ENCODE results near the gene BCOR.

The BCOR gene

GRCh38 chrX:40097504-40098263, at the start of gene BCOR:
TSS of gene BCOR (minus strand) at chrX:40097958. CDS start at chrX:40077929, 20,029 bp downstream.
- H3K36me3 ChIP-seq (ENCODE audit: low read length): no peaks in the 10 kb centered on the region
- no peaks in the 10 kb centered on the region for H3K9me2 ChIP-seq (replicated peaks; ENCODE audit: insufficient read depth, low read length)
- no peaks in the 10 kb centered on the region for H3K27me3 ChIP-seq (ENCODE audit: low read length)
- no peaks in the 10 kb centered on the region for H3K9me3 ChIP-seq (ENCODE audit: insufficient read depth, low read length)
- no peak within 1 kb of the TSS for H2AFZ ChIP-seq (ENCODE audit: low read depth, low read length, severe bottlenecking)
- H3K4me2 ChIP-seq (ENCODE audit: low read depth, low read length, poor library complexity, severe bottlenecking): peak within 1 kb of the TSS; percentile 86
- H3K9ac ChIP-seq (ENCODE audit: low read length): peak within 1 kb of the TSS; percentile 72
- peaks cover 33% of the 10 kb centered on the region for H3K79me2 ChIP-seq (ENCODE audit: insufficient read depth, low read length)
- no peak for TF ChIP-seq EZH2phosphoT487 (conservative IDR thresholded peaks at IDR 0.05; ENCODE audit: low read length)
- TF ChIP-seq, protein P1, sequence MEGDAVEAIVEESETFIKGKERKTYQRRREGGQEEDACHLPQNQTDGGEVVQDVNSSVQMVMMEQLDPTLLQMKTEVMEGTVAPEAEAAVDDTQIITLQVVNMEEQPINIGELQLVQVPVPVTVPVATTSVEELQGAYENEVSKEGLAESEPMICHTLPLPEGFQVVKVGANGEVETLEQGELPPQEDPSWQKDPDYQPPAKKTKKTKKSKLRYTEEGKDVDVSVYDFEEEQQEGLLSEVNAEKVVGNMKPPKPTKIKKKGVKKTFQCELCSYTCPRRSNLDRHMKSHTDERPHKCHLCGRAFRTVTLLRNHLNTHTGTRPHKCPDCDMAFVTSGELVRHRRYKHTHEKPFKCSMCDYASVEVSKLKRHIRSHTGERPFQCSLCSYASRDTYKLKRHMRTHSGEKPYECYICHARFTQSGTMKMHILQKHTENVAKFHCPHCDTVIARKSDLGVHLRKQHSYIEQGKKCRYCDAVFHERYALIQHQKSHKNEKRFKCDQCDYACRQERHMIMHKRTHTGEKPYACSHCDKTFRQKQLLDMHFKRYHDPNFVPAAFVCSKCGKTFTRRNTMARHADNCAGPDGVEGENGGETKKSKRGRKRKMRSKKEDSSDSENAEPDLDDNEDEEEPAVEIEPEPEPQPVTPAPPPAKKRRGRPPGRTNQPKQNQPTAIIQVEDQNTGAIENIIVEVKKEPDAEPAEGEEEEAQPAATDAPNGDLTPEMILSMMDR (IDR thresholded peaks at IDR 0.05; ENCODE audit: insufficient read depth, low read length, poor library complexity, severe bottlenecking): no peak
- peak within 1 kb of the TSS; percentile 73 for H3K4me3 ChIP-seq (ENCODE audit: insufficient read depth, low read length, poor library complexity, severe bottlenecking)
- peaks cover 24% of the 10 kb centered on the region for H3F3A ChIP-seq (ENCODE audit: insufficient read depth)
- peaks cover 16% of the 10 kb centered on the region; the same call in 1 of the 2 replicates for H4K20me1 ChIP-seq (ENCODE audit: low read depth, low read length)
- peak within 1 kb of the TSS; percentile 100 for H3K27ac ChIP-seq (ENCODE audit: low read depth, low read length)

DNA sequence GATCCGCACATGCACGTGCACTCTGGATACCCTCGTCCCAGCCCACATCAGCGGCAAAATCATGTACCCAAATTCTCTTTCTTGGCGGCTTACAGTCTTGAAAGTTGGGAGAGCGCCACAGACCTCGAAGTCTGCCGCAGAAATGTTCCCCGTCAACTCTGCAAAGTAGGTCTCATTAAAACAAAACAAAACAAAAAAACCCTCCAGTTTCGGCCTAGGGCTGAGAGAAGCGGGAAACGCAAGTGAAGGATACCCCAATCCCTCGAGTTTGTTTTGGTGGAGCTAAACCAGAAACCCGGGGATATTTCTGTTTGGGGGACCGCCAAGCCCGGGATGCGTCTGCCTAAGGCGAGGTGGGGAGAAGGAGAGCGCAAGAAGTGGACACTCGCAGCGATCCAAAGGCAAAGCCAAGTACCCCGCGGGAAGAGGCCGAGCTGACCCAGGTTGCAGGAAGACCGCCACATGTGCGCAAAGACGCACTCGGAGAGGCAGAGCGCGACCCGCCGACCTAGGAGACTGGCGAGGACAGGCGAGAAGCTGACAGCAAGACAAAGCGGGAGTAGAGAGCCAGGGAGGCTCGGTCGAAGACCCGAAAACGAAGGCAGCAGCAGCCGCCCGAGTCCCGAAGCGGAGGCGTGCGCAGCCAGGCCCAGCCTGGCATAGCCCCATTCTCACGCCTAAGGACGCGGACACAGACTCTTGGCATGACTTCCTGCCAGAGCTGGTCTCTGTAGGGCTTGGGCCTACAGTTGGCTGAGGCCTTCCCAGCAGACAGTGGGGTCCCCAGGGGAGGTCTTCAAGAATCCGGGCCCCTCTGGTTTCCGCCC, 49.6 kb upstream of the BCOR start:
- no peaks in the 10 kb centered on the region for H3K79me2 ChIP-seq (ENCODE audit: insufficient read depth, low read length)

GRCh38 chrX:40146262-40147125, 48.7 kb upstream of the BCOR start:
- no peak overlapping the region for H3K4me2 ChIP-seq (ENCODE audit: low read depth, low read length, poor library complexity, severe bottlenecking)
- H3K27ac ChIP-seq (ENCODE audit: low read depth, low read length): no peak overlapping the region
- H4K20me1 ChIP-seq (ENCODE audit: low read depth, low read length): no peaks in the 10 kb centered on the region
- TF ChIP-seq EZH2phosphoT487 (conservative IDR thresholded peaks at IDR 0.05; ENCODE audit: low read length): no peak
- TF ChIP-seq, protein P1 (IDR thresholded peaks at IDR 0.05; ENCODE audit: insufficient read depth, low read length, poor library complexity, severe bottlenecking): no peak
- H3K79me2 ChIP-seq (ENCODE audit: insufficient read depth, low read length): no peaks in the 10 kb centered on the region
- no peaks in the 10 kb centered on the region for H3K9me2 ChIP-seq (replicated peaks; ENCODE audit: insufficient read depth, low read length)
- H3K27me3 ChIP-seq (ENCODE audit: low read length): no peaks in the 10 kb centered on the region
- H3K4me3 ChIP-seq (ENCODE audit: insufficient read depth, low read length, poor library complexity, severe bottlenecking): no peak overlapping the region
- H3K36me3 ChIP-seq (ENCODE audit: low read length): no peaks in the 10 kb centered on the region
- H3K9ac ChIP-seq (ENCODE audit: low read length): no peak overlapping the region
- H3F3A ChIP-seq (ENCODE audit: insufficient read depth): no peaks in the 10 kb centered on the region
- no peak overlapping the region for H2AFZ ChIP-seq (ENCODE audit: low read depth, low read length, severe bottlenecking)
- H3K9me3 ChIP-seq (ENCODE audit: insufficient read depth, low read length): no peaks in the 10 kb centered on the region

More for the DNA sequence above, 49.6 kb upstream of the BCOR start:
- H3K4me2 ChIP-seq (ENCODE audit: low read depth, low read length, poor library complexity, severe bottlenecking): no peak overlapping the region
- H3K27ac ChIP-seq (ENCODE audit: low read depth, low read length): no peak overlapping the region
- H3K36me3 ChIP-seq (ENCODE audit: low read length): no peaks in the 10 kb centered on the region
- H4K20me1 ChIP-seq (ENCODE audit: low read depth, low read length): no peaks in the 10 kb centered on the region
- no peaks in the 10 kb centered on the region for H3K27me3 ChIP-seq (ENCODE audit: low read length)
- H3K9me3 ChIP-seq (ENCODE audit: insufficient read depth, low read length): no peaks in the 10 kb centered on the region
- H3F3A ChIP-seq (ENCODE audit: insufficient read depth): no peaks in the 10 kb centered on the region
- no peak overlapping the region for H2AFZ ChIP-seq (ENCODE audit: low read depth, low read length, severe bottlenecking)
- H3K9me2 ChIP-seq (replicated peaks; ENCODE audit: insufficient read depth, low read length): no peaks in the 10 kb centered on the region
- H3K9ac ChIP-seq (ENCODE audit: low read length): no peak overlapping the region
- TF ChIP-seq, protein P1 (IDR thresholded peaks at IDR 0.05; ENCODE audit: insufficient read depth, low read length, poor library complexity, severe bottlenecking): no peak
- TF ChIP-seq EZH2phosphoT487 (conservative IDR thresholded peaks at IDR 0.05; ENCODE audit: low read length): no peak
- H3K4me3 ChIP-seq (ENCODE audit: insufficient read depth, low read length, poor library complexity, severe bottlenecking): no peak overlapping the region
